H9 (cell line): ENCODE measurements around the gene FAM193B. TPM values are rescaled to one million over a fixed set of nuclear protein-coding genes. Genes with fewer than 3 reads are reported as not detected.

ENCODE experiments used
- DNase-seq: peaks from one replicate; pipeline ENCODE4 v3.0.0-alpha.2; 2017
- H2AFZ ChIP-seq: one replicate; pipeline ENCODE4 v1.6.1; 2013; ENCODE audit warnings: mild to moderate bottlenecking, low read length, control low read depth, moderate library complexity
- H2AK5ac ChIP-seq: 2 replicates; pipeline ENCODE4 v1.6.1; 2013; ENCODE audit warnings: low read length, control low read depth, mixed read lengths; ENCODE audit not compliant: insufficient read length
- H2BK120ac ChIP-seq: one replicate; pipeline ENCODE4 v1.6.1; 2013; ENCODE audit warnings: low read depth, mild to moderate bottlenecking, low read length, control low read depth, inconsistent platforms; ENCODE audit not compliant: poor library complexity, severe bottlenecking
- H2BK12ac ChIP-seq: 2 replicates; pipeline ENCODE4 v1.6.1; 2013; ENCODE audit warnings: low read length, control low read depth, mixed read lengths, low read depth; ENCODE audit not compliant: insufficient read length
- H2BK15ac ChIP-seq: 2 replicates; pipeline ENCODE4 v1.6.1; 2013; ENCODE audit warnings: low read depth, low read length, control low read depth
- H2BK20ac ChIP-seq: one replicate; pipeline ENCODE4 v1.6.1; 2013; ENCODE audit warnings: low read depth, mild to moderate bottlenecking, low read length, control low read depth, inconsistent platforms; ENCODE audit not compliant: poor library complexity, severe bottlenecking
- H2BK5ac ChIP-seq: 2 replicates; pipeline ENCODE4 v1.6.1; 2013; ENCODE audit warnings: low read length, control low read depth, mixed read lengths; ENCODE audit not compliant: insufficient read length
- H3K14ac ChIP-seq: 2 replicates; pipeline ENCODE4 v1.6.1; 2013; ENCODE audit warnings: low read length, control low read depth; ENCODE audit not compliant: insufficient read depth
- H3K18ac ChIP-seq: 2 replicates; pipeline ENCODE4 v1.6.1; 2013; ENCODE audit warnings: low read depth, mild to moderate bottlenecking, mixed read lengths, low read length, control low read depth; ENCODE audit not compliant: insufficient read length
- H3K23ac ChIP-seq: 2 replicates; pipeline ENCODE4 v1.6.1; 2013; ENCODE audit warnings: low read length, control low read depth, mixed read lengths, low read depth; ENCODE audit not compliant: insufficient read length
- H3K23me2 ChIP-seq: 2 replicates; pipeline ENCODE4 v1.6.1; 2013; ENCODE audit warnings: low read depth, mild to moderate bottlenecking, mixed read lengths, low read length, control low read depth; ENCODE audit not compliant: insufficient read length, poor library complexity, severe bottlenecking
- H3K27ac ChIP-seq: 2 replicates; pipeline ENCODE4 v1.5.1; 2013; ENCODE audit warnings: low read length, control low read depth, mixed read lengths, low read depth; ENCODE audit not compliant: insufficient read length
- H3K27me3 ChIP-seq: 2 replicates; pipeline ENCODE4 v1.6.1; 2013; ENCODE audit warnings: low read length, control low read depth, inconsistent platforms; ENCODE audit not compliant: insufficient read depth
- H3K4ac ChIP-seq: 2 replicates; pipeline ENCODE4 v1.6.1; 2013; ENCODE audit warnings: low read depth, mild to moderate bottlenecking, control low read depth, inconsistent platforms, low read length, moderate library complexity
- H3K4me1 ChIP-seq: 2 replicates; pipeline ENCODE4 v1.6.1; 2013; ENCODE audit warnings: low read length, control low read depth, inconsistent platforms; ENCODE audit not compliant: insufficient read depth
- H3K4me2 ChIP-seq: 2 replicates; pipeline ENCODE4 v1.6.1; 2013; ENCODE audit warnings: low read length, control low read depth, mixed read lengths; ENCODE audit not compliant: insufficient read length, insufficient read depth
- H3K56ac ChIP-seq: 2 replicates; pipeline ENCODE4 v1.6.1; 2013; ENCODE audit warnings: low read depth, mild to moderate bottlenecking, mixed read lengths, low read length, control low read depth; ENCODE audit not compliant: insufficient read length
- H3K79me1 ChIP-seq: 2 replicates; pipeline ENCODE4 v1.6.1; 2013; ENCODE audit warnings: low read depth, mild to moderate bottlenecking, moderate library complexity, low read length, control low read depth, inconsistent platforms; ENCODE audit not compliant: insufficient read depth, poor library complexity, severe bottlenecking
- H3K79me2 ChIP-seq: 2 replicates; pipeline ENCODE4 v1.6.1; 2013; ENCODE audit warnings: low read length, control low read depth, inconsistent platforms; ENCODE audit not compliant: insufficient read depth
- H3K9ac ChIP-seq: 2 replicates; pipeline ENCODE4 v1.6.1; 2013; ENCODE audit warnings: low read length, control low read depth, mixed read lengths; ENCODE audit not compliant: insufficient read length; ENCODE audit errors: extremely low read depth
- H3K9me3 ChIP-seq: one replicate; pipeline ENCODE4 v1.6.1; 2013; ENCODE audit warnings: low read depth, low read length, inconsistent platforms; ENCODE audit not compliant: control insufficient read depth
- H3T11ph ChIP-seq: one replicate; pipeline ENCODE4 v1.6.1; 2013; ENCODE audit warnings: mild to moderate bottlenecking, low read length, control low read depth, inconsistent platforms
- H4K20me1 ChIP-seq: one replicate; pipeline ENCODE4 v1.6.1; 2013; ENCODE audit not compliant: control insufficient read depth, insufficient read length, insufficient read depth
- H4K5ac ChIP-seq: 2 replicates; pipeline ENCODE4 v1.6.1; 2013; ENCODE audit warnings: low read depth, mild to moderate bottlenecking, mixed read lengths, low read length, control low read depth; ENCODE audit not compliant: insufficient read length
- H4K8ac ChIP-seq: replicated peaks from 2 replicates; pipeline ENCODE4 v1.6.1; 2013; ENCODE audit warnings: low read length, control low read depth, mixed read lengths, low read depth; ENCODE audit not compliant: insufficient read length
- H4K91ac ChIP-seq: 2 replicates; pipeline ENCODE4 v1.6.1; 2013; ENCODE audit warnings: low read depth, mild to moderate bottlenecking, moderate library complexity, mixed read lengths, low read length, control low read depth; ENCODE audit not compliant: insufficient read length
- H3K27ac Mint-ChIP-seq, 3 experiments: 2 replicates in 2 of 3; 3 replicates in 1 of 3; pipeline ENCODE4 v1.8.0; 2020 to 2021; ENCODE audit warnings: mixed read lengths in 3 of 3, mild to moderate bottlenecking in 1 of 3, moderate library complexity in 1 of 3
- H3K27me3 Mint-ChIP-seq: 2 replicates; pipeline ENCODE4 v1.8.0; 2021; ENCODE audit warnings: low read depth, mild to moderate bottlenecking, moderate library complexity, mixed read lengths
- H3K36me3 Mint-ChIP-seq, 3 experiments: 2 replicates in 2 of 3; 3 replicates in 1 of 3; pipeline ENCODE4 v1.8.0; 2020 to 2021; ENCODE audit warnings: low read depth in 3 of 3, mixed read lengths in 3 of 3; ENCODE audit not compliant: insufficient read depth in 1 of 3
- H3K4me1 Mint-ChIP-seq, 2 experiments: 2 replicates each; pipeline ENCODE4 v1.8.0; 2020; ENCODE audit warnings: mixed read lengths in 2 of 2
- H3K4me3 Mint-ChIP-seq, 2 experiments: 2 replicates in 1 of 2; 3 replicates in 1 of 2; pipeline ENCODE4 v1.8.0; 2020 to 2021; ENCODE audit warnings: mild to moderate bottlenecking in 2 of 2, mixed read lengths in 2 of 2, moderate library complexity in 1 of 2
- H3K9me3 Mint-ChIP-seq, 2 experiments: 2 replicates in 1 of 2; 3 replicates in 1 of 2; pipeline ENCODE4 v1.8.0; 2020; ENCODE audit warnings: mild to moderate bottlenecking in 2 of 2, mixed read lengths in 2 of 2, moderate library complexity in 1 of 2
- CTCF ChIP-seq: fragments of 200-600 bp; sonication (generic); conservative IDR thresholded peaks from 3 replicates; pipeline ENCODE4 v1.8.0; 2021; ENCODE audit warnings: antibody characterized with exemption, mild to moderate bottlenecking
- WGBS: extraction: QIAGEN DNeasy Blood & Tissue Kit; methylation state at CpG from one replicate; pipeline ENCODE4 v1.1.7; 2013; ENCODE audit warnings: missing lambda C conversion rate, low lambda C conversion rate, mixed read lengths; ENCODE audit not compliant: insufficient read length; ENCODE audit errors: extremely low coverage; 5-methylcytosine and 5-hydroxymethylcytosine counted together
- total RNA-seq: library from RNA; stranded (reverse); gene quantifications from 2 replicates; pipeline ENCODE4 v1.2.1, GENCODE V29; 2021

FAM193B gene
- total RNA-seq, 1 experiment from 2014 or later = 71.5 TPM

GRCh38 chr5:177484902-177485549 is 69.3 kb downstream of the FAM193B start:
- Mint-ChIP-seq H3K27me3 (no peaks in the 10 kb centered on the region; the same call in none of the 2 replicates), H3K4me3 (no peak overlapping the region; a peak in 1 of 5 replicates), H3K36me3 (peaks cover 34 to 78% (median 74%) of the 10 kb centered on the region in 3 experiments), H3K9me3 (no peaks in the 10 kb centered on the region), H3K4me1 (0 out of 4 replicates have a peak, but pooled peaks cover 0 to 2% of the 10 kb centered on the region in 2 experiments), H3K27ac (peak overlapping the region in 2 of 3 experiments; percentile 76 to 83; a peak in 5 of 7 replicates)
- Histone ChIP-seq H3K23me2 (no peaks in the 10 kb centered on the region), H3K79me1 (no peaks in the 10 kb centered on the region), H3K14ac (no peak overlapping the region), H3K23ac (no peak overlapping the region), H3K4me2 (no peak overlapping the region), H3K27me3 (no peaks in the 10 kb centered on the region), H3K56ac (no peak overlapping the region), H3K9me3 (no peaks in the 10 kb centered on the region), H3K18ac (no peak overlapping the region), H3K4me1 (no peaks in the 10 kb centered on the region), H4K8ac (peak overlapping the region; percentile 1), H2AFZ (no peak overlapping the region), H2BK20ac (no peak overlapping the region), H4K91ac (no peak overlapping the region), H2BK120ac (no peak overlapping the region), H3K4ac (no peak overlapping the region), H4K5ac (no peak overlapping the region), H4K20me1 (no peaks in the 10 kb centered on the region), H2BK12ac (no peak overlapping the region), H3K79me2 (no peaks in the 10 kb centered on the region), H2AK5ac (no peak overlapping the region), H2BK15ac (no peak overlapping the region), H3T11ph (no peak overlapping the region), H2BK5ac (no peak overlapping the region), H3K9ac (no peak overlapping the region), H3K27ac (no peak overlapping the region)
- no peak for DNase-seq
- no CpG with 5 or more reads among the region's 13 CpGs for WGBS
- no peak for TF ChIP-seq CTCF
